Panc1 (cell line): ENCODE results near the gene TRDMT1. TPM values are rescaled to one million over a fixed set of nuclear protein-coding genes. Genes with fewer than 3 reads are reported as not detected.

Experiments
- ATAC-seq: fragments of 200-7000 bp; cut with Tn5 transposase; 2 replicates; pipeline ENCODE4 v1.9.1; 2020; ENCODE audit warnings: mild to moderate bottlenecking, moderate library complexity
- BruUV-seq: library from RNA; stranded (reverse); fragments of 400-500 nt; replicated peaks from 2 replicates; lab custom pipeline; 2021; lab: Mats Ljungman, UMichigan
- CTCF ChIA-PET: fragments of 300-600 bp; sonication (Branson Sonifier 250); formaldehyde crosslinking; loops from one replicate; lab custom pipeline; 2022; ENCODE audit warnings: antibody characterized with exemption; lab: Charles Lee
- POLR2A ChIA-PET: fragments of 300-600 bp; sonication (Branson Sonifier 250); formaldehyde crosslinking; loops from one replicate; lab custom pipeline; 2022; ENCODE audit warnings: antibody characterized with exemption; lab: Charles Lee
- DNase-seq: peaks from one replicate; pipeline ENCODE4 v3.0.0-alpha.2; 2010; ENCODE audit warnings: low read depth, low spot score
- H3K27ac ChIP-seq: 2 replicates; pipeline ENCODE4 v1.5.1; 2011; ENCODE audit warnings: mild to moderate bottlenecking, low read length, inconsistent platforms
- H3K27me3 ChIP-seq: fragments of 200-500 bp; sonication (Bioruptor generic); 2 replicates; pipeline ENCODE4 v1.6.0; 2014; ENCODE audit warnings: low read length, inconsistent platforms; ENCODE audit not compliant: control insufficient read depth, insufficient read depth
- H3K36me3 ChIP-seq: fragments of 200-500 bp; sonication (Bioruptor generic); 2 replicates; pipeline ENCODE4 v1.5.1; 2014; ENCODE audit warnings: inconsistent platforms, mild to moderate bottlenecking, low read length, moderate library complexity; ENCODE audit not compliant: control insufficient read depth, insufficient read depth
- H3K4me1 ChIP-seq: 2 replicates; pipeline ENCODE4 v1.5.1; 2011; ENCODE audit warnings: inconsistent platforms, mild to moderate bottlenecking, low read length, moderate library complexity; ENCODE audit not compliant: control insufficient read depth, insufficient read depth
- H3K4me3 ChIP-seq, 2 experiments: 2 replicates each; pipeline ENCODE4 v1.5.1; 2011 to 2012; ENCODE audit warnings: low read depth in 2 of 2, low read length in 2 of 2, mild to moderate bottlenecking in 2 of 2, inconsistent platforms in 1 of 2, moderate library complexity in 1 of 2
- H3K9me3 ChIP-seq: fragments of 200-500 bp; sonication (Bioruptor generic); 2 replicates; pipeline ENCODE4 v1.5.1; 2014; ENCODE audit warnings: low read depth, mild to moderate bottlenecking, inconsistent platforms, low read length, moderate library complexity; ENCODE audit not compliant: control insufficient read depth, insufficient read depth
- CTCF ChIP-seq: fragments of 450-650 bp; IDR thresholded peaks from 2 replicates; pipeline ENCODE4 v1.5.1; 2017; ENCODE audit warnings: mild to moderate bottlenecking
- POLR2AphosphoS5 ChIP-seq: IDR thresholded peaks from 2 replicates; pipeline ENCODE4 v1.6.1; 2012; ENCODE audit warnings: mild to moderate bottlenecking, low read depth, low read length, moderate library complexity
- REST ChIP-seq, 2 experiments: IDR thresholded peaks; 2 replicates each; pipeline ENCODE4 v1.6.1; 2011 to 2012; ENCODE audit warnings: low read depth in 2 of 2, control low read depth in 1 of 2, low read length in 1 of 2, mild to moderate bottlenecking in 1 of 2, moderate library complexity in 1 of 2; ENCODE audit not compliant: insufficient read depth in 1 of 2
- SIN3A ChIP-seq: IDR thresholded peaks from 2 replicates; pipeline ENCODE4 v1.6.1; 2012; ENCODE audit warnings: low read depth, mild to moderate bottlenecking, low read length, moderate library complexity, borderline replicate concordance; ENCODE audit not compliant: insufficient read depth
- TCF7L2 ChIP-seq: IDR thresholded peaks from 2 replicates; pipeline ENCODE4 v1.6.1; 2011; ENCODE audit warnings: mild to moderate bottlenecking, low read depth, low read length, inconsistent platforms
- in situ Hi-C: cut with HindIII; loops from 2 replicates; pipeline ENCODE4 v1.10.0; 2016; ENCODE audit warnings: low sequenced_read_pairs, low pct_unique_long_range_greater_than_20kb
- intact Hi-C: fragments of 100-400 bp; cut with micrococcal nuclease; formaldehyde crosslinking; loops from one replicate; pipeline ENCODE4 v1.10.0; 2022; ENCODE audit not compliant: unreplicated experiment
- total RNA-seq: library from RNA; stranded (reverse); gene quantifications from one replicate; pipeline ENCODE4 v1.2.1, GENCODE V29; 2021; ENCODE audit not compliant: unreplicated experiment

Gene TRDMT1
- total RNA-seq, 1 experiment from 2014 or later: 7.6 TPM

DNA sequence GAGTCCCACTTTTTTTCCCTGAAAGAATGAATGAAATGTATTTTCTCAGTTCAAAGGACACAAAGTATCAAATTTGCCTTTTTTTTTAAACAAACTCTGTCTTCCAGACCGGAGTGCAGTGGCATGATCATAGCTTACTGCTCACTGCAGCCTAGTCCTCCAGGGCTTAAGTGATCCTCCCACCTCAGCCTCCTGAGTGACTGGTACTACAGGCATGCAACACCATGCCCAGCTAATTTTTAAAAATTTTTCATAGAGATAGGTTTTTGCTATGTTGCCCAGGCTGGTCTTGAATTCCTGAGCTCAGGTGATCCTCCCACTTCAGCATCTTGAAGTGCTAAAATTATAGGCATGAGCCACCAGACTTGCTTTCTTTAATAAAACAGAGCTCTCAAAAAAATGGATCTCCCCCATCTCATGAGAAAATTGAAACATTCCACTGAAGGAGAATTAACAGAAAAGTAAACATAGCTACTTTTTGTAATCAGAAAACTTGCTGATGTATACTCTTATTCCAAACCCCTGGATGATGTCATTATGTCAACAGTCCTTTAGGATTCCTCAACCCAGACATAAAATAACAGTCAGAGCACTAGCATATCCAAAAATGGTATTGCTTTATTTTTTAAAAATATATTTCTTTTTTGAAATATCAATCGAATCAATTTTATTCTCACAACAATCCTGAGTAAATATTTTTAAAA is 12.3 kb upstream of the TRDMT1 start:
- no peaks in the 10 kb centered on the region for H3K9me3 ChIP-seq
- H3K4me1 ChIP-seq: peaks cover 64% of the 10 kb centered on the region
- ChIA-PET POLR2A (interaction anchor here (0.6 to 1.3 kb wide), 2 partner anchors 16 to 32 kb away, joined by 3 to 4 read pairs; no protein-coding TSS in a partner anchor), CTCF (no interaction called here)
- no peak for DNase-seq
- H3K27me3 ChIP-seq: no peaks in the 10 kb centered on the region
- in situ Hi-C loops (no loop called here), intact Hi-C loops (no loop called here)
- H3K27ac ChIP-seq: peak overlapping the region; percentile 99
- H3K36me3 ChIP-seq: no peaks in the 10 kb centered on the region
- ATAC-seq: peak; percentile 62
- 0 out of 4 replicates have a peak overlapping the region, but pooled peaks of 1 of the 2 experiments have one; percentile 2 for H3K4me3 ChIP-seq
- TF ChIP-seq POLR2AphosphoS5 (no peak), REST (IDR thresholded peaks at IDR 0.05; ENCODE audit: insufficient read depth in 1 of 2, low read depth in 2 of 2, low read length in 1 of 2) (no peak)
- BruUV-seq: no TSS peak

DNA sequence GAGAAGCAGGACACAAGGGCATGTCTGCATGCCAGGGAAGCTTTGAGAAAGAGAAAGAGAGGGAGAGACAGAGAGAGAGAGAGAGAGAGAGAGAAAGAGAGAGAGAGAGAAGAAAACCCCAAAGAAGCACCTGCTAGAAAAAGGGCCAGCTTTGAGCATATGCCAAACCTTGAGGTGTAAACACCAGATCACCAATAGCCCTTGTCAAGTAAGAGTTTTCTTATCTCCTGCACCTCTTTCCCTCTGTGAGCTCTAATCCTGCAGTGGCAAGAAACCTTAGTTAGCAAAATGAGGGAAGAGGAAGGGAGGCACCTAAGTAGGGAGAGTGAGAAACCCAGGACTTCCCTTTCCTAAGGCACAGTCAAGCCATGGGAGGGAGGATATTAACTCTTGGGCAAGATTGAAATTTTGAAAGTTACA is 11.3 kb upstream of the TRDMT1 start:
- ATAC-seq: no peak
- no peaks in the 10 kb centered on the region for H3K9me3 ChIP-seq
- intact Hi-C loops: no loop called here
- no peaks in the 10 kb centered on the region for H3K36me3 ChIP-seq
- ChIA-PET CTCF (no interaction called here), POLR2A (interaction anchor here (0.6 to 1.0 kb wide), 2 partner anchors 10 to 31 kb away, joined by 3 to 4 read pairs; no protein-coding TSS in a partner anchor)
- H3K4me1 ChIP-seq: peaks cover 70% of the 10 kb centered on the region
- no peaks in the 10 kb centered on the region for H3K27me3 ChIP-seq
- TF ChIP-seq CTCF: no peak
- BruUV-seq: no TSS peak
- peak overlapping the region; percentile 99 for H3K27ac ChIP-seq
- in situ Hi-C loops: no loop called here
- no peak for DNase-seq
- H3K4me3 ChIP-seq: no peak overlapping the region

DNA sequence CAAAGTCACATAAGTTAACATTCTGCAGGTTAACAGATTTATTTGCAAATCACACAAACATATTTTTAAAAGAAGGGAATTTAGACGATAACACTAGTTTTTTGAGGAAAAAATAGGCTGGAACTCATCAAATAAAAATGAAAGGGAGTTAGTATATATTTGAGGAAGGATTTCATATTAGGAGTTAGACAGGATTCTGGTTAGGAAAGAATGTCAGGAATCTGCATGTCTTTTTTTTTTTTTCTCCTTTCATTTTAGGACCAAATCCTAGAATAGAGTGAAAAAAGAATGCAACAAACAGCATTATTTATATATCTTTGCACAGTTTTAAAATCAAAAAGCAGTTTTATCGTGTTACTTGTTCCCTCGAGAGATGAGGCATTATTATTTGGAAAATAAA is 8.9 kb upstream of the TRDMT1 start:
- DNase-seq (no peak), ATAC-seq (no peak)
- CTCF ChIA-PET: interaction anchor here (0.6 kb wide), 1 partner anchor 366 kb away, joined by 3 read pairs; no protein-coding TSS in a partner anchor
- no peak overlapping the region for H3K4me3 ChIP-seq
- peak overlapping the region; percentile 99; the same call in 1 of the 2 replicates for H3K27ac ChIP-seq
- intact Hi-C loops (no loop called here), in situ Hi-C loops (no loop called here)
- POLR2A ChIA-PET: no interaction called here
- peaks cover 66% of the 10 kb centered on the region for H3K4me1 ChIP-seq
- no peaks in the 10 kb centered on the region for H3K9me3 ChIP-seq
- no peaks in the 10 kb centered on the region for H3K27me3 ChIP-seq
- H3K36me3 ChIP-seq: no peaks in the 10 kb centered on the region
- no peak for TF ChIP-seq REST (IDR thresholded peaks at IDR 0.05; ENCODE audit: insufficient read depth in 1 of 2, low read depth in 2 of 2, low read length in 1 of 2)
- no peak for TF ChIP-seq CTCF
- no peak for TF ChIP-seq POLR2AphosphoS5
- TF ChIP-seq SIN3A: no peak
- no peak for TF ChIP-seq TCF7L2
- no TSS peak for BruUV-seq
